SK-N-SH treated with all-trans-retinoic acid at 6 μM for 48 hours (cell line): Measurements from ENCODE around the gene KAT7.

ENCODE experiments used
- ATAC-seq: fragments of 200-7000 bp; cut with Tn5 transposase; 3 replicates; pipeline ENCODE4 v1.9.1; 2020; ENCODE audit warnings: mild to moderate bottlenecking, moderate library complexity
- ARNTL ChIP-seq: fragments of 450-650 bp; formaldehyde crosslinking; IDR thresholded peaks from 2 replicates; pipeline ENCODE4 v1.5.0; 2020; ENCODE audit warnings: low read depth, mild to moderate bottlenecking, moderate library complexity, borderline replicate concordance
- BACH2 ChIP-seq: fragments of 250-450 bp; sonication (Bioruptor Pico); IDR thresholded peaks from 2 replicates; pipeline ENCODE4 v1.9.0; 2021; ENCODE audit warnings: mild to moderate bottlenecking, borderline replicate concordance
- CSDC2 ChIP-seq: fragments of 250-450 bp; sonication (Bioruptor Pico); IDR thresholded peaks from 2 replicates; pipeline ENCODE4 v1.5.0; 2020; ENCODE audit warnings: mild to moderate bottlenecking, moderate library complexity
- ESRRG ChIP-seq: fragments of 250-450 bp; sonication (Bioruptor Pico); IDR thresholded peaks from 2 replicates; pipeline ENCODE4 v1.6.1; 2021; ENCODE audit warnings: mild to moderate bottlenecking
- GLIS3 ChIP-seq: fragments of 250-450 bp; sonication (Bioruptor Pico); IDR thresholded peaks from 2 replicates; pipeline ENCODE4 v1.5.0; 2020; ENCODE audit warnings: mild to moderate bottlenecking, moderate library complexity
- ISL1 ChIP-seq: fragments of 250-450 bp; sonication (Bioruptor Pico); IDR thresholded peaks from 2 replicates; pipeline ENCODE4 v2.1.2; 2022; ENCODE audit warnings: mild to moderate bottlenecking, moderate library complexity
- OSR1 ChIP-seq: fragments of 250-450 bp; sonication (Bioruptor Pico); IDR thresholded peaks from 2 replicates; pipeline ENCODE4 v1.8.0; 2022; ENCODE audit warnings: moderate library complexity, mild to moderate bottlenecking, inconsistent platforms
- PPARA ChIP-seq: fragments of 250-450 bp; sonication (Bioruptor Pico); IDR thresholded peaks from 2 replicates; pipeline ENCODE4 v1.5.0; 2020; ENCODE audit warnings: mild to moderate bottlenecking, borderline replicate concordance
- RARB ChIP-seq: fragments of 250-450 bp; sonication (Bioruptor Pico); IDR thresholded peaks from 2 replicates; pipeline ENCODE4 v1.8.0; 2021; ENCODE audit warnings: mild to moderate bottlenecking, moderate library complexity
- SNAI2 ChIP-seq: fragments of 250-450 bp; sonication (Bioruptor Pico); IDR thresholded peaks from 2 replicates; pipeline ENCODE4 v1.5.0; 2020; ENCODE audit warnings: mild to moderate bottlenecking, moderate library complexity
- TOX ChIP-seq: fragments of 250-450 bp; sonication (Bioruptor Pico); IDR thresholded peaks from 2 replicates; pipeline ENCODE4 v1.8.0; 2021; ENCODE audit warnings: mild to moderate bottlenecking, moderate library complexity, borderline replicate concordance
- ZC3H10 ChIP-seq: fragments of 250-450 bp; sonication (Bioruptor Pico); IDR thresholded peaks from 2 replicates; pipeline ENCODE4 v1.5.1; 2021; ENCODE audit warnings: mild to moderate bottlenecking, moderate library complexity
- ZFP3 ChIP-seq: fragments of 250-450 bp; sonication (Bioruptor Pico); IDR thresholded peaks from 2 replicates; pipeline ENCODE4 v1.5.0; 2020; ENCODE audit warnings: mild to moderate bottlenecking, moderate library complexity
- ZNF565 ChIP-seq: fragments of 450-650 bp; formaldehyde crosslinking; conservative IDR thresholded peaks from 2 replicates; pipeline ENCODE4 v1.5.0; 2020; ENCODE audit warnings: low read depth, mild to moderate bottlenecking, moderate library complexity
- ZNF70 ChIP-seq: fragments of 450-650 bp; formaldehyde crosslinking; IDR thresholded peaks from 2 replicates; pipeline ENCODE4 v1.5.0; 2020; ENCODE audit warnings: mild to moderate bottlenecking, moderate library complexity
- ZNF8 ChIP-seq: fragments of 450-650 bp; formaldehyde crosslinking; IDR thresholded peaks from 2 replicates; pipeline ENCODE4 v1.5.0; 2020; ENCODE audit warnings: mild to moderate bottlenecking, moderate library complexity
- TF ChIP-seq, protein P1 (sequence below): fragments of 250-450 bp; sonication (Bioruptor Pico); IDR thresholded peaks from 2 replicates; pipeline ENCODE4 v1.8.0; 2021; ENCODE audit warnings: low read depth, mild to moderate bottlenecking, moderate library complexity, borderline replicate concordance
- TF ChIP-seq, protein P2 (sequence below): fragments of 250-450 bp; sonication (Bioruptor Pico); IDR thresholded peaks from 2 replicates; pipeline ENCODE4 v1.5.1; 2021; ENCODE audit warnings: mild to moderate bottlenecking, moderate library complexity
- TF ChIP-seq, protein P3 (sequence below): fragments of 250-450 bp; sonication (Bioruptor Pico); IDR thresholded peaks from 2 replicates; pipeline ENCODE4 v1.8.0; 2020; ENCODE audit warnings: mild to moderate bottlenecking, moderate library complexity, borderline replicate concordance
- TF ChIP-seq, protein P4 (sequence below): fragments of 250-450 bp; sonication (Bioruptor Pico); IDR thresholded peaks from 2 replicates; pipeline ENCODE4 v1.5.0; 2020; ENCODE audit warnings: mild to moderate bottlenecking, moderate library complexity

The KAT7 gene

DNA sequence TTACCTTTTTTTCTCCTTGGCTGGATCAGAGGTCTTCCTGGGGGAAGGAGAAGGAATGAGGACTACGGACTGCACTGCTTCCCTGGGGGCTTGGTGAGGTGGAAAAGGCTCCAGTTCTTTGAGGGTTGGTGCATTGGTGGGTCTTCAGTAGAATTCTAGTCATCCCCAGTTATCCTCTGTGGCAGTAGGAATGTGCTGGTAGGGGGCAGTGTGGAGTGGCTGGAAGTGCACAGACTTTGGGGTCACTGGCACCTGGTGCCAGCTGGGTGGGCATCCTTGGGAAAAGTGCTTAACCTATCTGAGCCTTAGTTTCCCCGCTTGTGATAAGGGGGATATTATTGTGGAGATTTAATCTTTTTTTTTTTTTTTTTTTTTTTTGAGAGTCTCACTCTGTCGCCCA lies 53.1 kb downstream of the KAT7 start (continued):
- TF ChIP-seq ARNTL (CRISPR knock-in tag) (no peak), ZNF8 (CRISPR knock-in tag) (no peak), TOX (CRISPR knock-in tag) (no peak), PPARA (CRISPR knock-in tag) (no peak), CSDC2 (CRISPR knock-in tag) (no peak)
- TF ChIP-seq, all 23 proteins: peak for 0

DNA sequence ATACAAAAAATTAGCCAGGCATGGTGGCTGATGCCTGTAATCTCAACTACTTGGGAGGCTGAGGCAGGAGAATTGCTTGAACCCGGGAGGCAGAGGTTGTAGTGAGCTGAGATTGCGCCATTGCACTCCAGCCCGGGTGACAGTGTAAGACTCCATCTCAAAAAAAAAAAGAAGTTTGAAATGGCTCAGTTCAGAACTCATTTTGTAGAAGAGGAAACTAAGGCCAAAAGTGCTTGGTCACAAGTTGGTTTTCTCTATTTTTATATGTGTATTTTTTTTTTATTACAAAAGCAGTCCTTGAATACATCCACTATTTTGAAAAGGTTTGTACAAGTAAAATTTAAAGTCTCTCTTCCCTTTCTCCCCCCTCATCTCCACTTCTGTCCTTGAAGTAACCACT lies 53.9 kb downstream of the KAT7 start:
- TF ChIP-seq ISL1 (no peak), ZNF70 (CRISPR knock-in tag) (no peak), ESRRG (CRISPR knock-in tag) (no peak), OSR1 (CRISPR knock-in tag) (no peak), GLIS3 (CRISPR knock-in tag) (no peak), RARB (CRISPR knock-in tag) (no peak), BACH2 (CRISPR knock-in tag) (no peak), TOX (CRISPR knock-in tag) (no peak), SNAI2 (CRISPR knock-in tag) (no peak), ZC3H10 (CRISPR knock-in tag) (no peak), ARNTL (CRISPR knock-in tag) (no peak)
- TF ChIP-seq, protein P1, sequence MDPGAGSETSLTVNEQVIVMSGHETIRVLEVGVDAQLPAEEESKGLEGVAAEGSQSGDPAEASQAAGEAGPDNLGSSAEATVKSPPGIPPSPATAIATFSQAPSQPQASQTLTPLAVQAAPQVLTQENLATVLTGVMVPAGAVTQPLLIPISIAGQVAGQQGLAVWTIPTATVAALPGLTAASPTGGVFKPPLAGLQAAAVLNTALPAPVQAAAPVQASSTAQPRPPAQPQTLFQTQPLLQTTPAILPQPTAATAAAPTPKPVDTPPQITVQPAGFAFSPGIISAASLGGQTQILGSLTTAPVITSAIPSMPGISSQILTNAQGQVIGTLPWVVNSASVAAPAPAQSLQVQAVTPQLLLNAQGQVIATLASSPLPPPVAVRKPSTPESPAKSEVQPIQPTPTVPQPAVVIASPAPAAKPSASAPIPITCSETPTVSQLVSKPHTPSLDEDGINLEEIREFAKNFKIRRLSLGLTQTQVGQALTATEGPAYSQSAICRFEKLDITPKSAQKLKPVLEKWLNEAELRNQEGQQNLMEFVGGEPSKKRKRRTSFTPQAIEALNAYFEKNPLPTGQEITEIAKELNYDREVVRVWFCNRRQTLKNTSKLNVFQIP, result no peak
- TF ChIP-seq, protein P2, sequence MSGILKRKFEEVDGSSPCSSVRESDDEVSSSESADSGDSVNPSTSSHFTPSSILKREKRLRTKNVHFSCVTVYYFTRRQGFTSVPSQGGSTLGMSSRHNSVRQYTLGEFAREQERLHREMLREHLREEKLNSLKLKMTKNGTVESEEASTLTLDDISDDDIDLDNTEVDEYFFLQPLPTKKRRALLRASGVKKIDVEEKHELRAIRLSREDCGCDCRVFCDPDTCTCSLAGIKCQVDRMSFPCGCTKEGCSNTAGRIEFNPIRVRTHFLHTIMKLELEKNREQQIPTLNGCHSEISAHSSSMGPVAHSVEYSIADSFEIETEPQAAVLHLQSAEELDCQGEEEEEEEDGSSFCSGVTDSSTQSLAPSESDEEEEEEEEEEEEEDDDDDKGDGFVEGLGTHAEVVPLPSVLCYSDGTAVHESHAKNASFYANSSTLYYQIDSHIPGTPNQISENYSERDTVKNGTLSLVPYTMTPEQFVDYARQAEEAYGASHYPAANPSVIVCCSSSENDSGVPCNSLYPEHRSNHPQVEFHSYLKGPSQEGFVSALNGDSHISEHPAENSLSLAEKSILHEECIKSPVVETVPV (CRISPR knock-in tag), result no peak
- TF ChIP-seq, protein P3, sequence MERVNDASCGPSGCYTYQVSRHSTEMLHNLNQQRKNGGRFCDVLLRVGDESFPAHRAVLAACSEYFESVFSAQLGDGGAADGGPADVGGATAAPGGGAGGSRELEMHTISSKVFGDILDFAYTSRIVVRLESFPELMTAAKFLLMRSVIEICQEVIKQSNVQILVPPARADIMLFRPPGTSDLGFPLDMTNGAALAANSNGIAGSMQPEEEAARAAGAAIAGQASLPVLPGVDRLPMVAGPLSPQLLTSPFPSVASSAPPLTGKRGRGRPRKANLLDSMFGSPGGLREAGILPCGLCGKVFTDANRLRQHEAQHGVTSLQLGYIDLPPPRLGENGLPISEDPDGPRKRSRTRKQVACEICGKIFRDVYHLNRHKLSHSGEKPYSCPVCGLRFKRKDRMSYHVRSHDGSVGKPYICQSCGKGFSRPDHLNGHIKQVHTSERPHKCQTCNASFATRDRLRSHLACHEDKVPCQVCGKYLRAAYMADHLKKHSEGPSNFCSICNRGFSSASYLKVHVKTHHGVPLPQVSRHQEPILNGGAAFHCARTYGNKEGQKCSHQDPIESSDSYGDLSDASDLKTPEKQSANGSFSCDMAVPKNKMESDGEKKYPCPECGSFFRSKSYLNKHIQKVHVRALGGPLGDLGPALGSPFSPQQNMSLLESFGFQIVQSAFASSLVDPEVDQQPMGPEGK (CRISPR knock-in tag), result no peak
- TF ChIP-seq, protein P4, sequence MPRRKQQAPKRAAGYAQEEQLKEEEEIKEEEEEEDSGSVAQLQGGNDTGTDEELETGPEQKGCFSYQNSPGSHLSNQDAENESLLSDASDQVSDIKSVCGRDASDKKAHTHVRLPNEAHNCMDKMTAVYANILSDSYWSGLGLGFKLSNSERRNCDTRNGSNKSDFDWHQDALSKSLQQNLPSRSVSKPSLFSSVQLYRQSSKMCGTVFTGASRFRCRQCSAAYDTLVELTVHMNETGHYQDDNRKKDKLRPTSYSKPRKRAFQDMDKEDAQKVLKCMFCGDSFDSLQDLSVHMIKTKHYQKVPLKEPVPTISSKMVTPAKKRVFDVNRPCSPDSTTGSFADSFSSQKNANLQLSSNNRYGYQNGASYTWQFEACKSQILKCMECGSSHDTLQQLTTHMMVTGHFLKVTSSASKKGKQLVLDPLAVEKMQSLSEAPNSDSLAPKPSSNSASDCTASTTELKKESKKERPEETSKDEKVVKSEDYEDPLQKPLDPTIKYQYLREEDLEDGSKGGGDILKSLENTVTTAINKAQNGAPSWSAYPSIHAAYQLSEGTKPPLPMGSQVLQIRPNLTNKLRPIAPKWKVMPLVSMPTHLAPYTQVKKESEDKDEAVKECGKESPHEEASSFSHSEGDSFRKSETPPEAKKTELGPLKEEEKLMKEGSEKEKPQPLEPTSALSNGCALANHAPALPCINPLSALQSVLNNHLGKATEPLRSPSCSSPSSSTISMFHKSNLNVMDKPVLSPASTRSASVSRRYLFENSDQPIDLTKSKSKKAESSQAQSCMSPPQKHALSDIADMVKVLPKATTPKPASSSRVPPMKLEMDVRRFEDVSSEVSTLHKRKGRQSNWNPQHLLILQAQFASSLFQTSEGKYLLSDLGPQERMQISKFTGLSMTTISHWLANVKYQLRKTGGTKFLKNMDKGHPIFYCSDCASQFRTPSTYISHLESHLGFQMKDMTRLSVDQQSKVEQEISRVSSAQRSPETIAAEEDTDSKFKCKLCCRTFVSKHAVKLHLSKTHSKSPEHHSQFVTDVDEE (CRISPR knock-in tag), result no peak
- ATAC-seq, result no peak

DNA sequence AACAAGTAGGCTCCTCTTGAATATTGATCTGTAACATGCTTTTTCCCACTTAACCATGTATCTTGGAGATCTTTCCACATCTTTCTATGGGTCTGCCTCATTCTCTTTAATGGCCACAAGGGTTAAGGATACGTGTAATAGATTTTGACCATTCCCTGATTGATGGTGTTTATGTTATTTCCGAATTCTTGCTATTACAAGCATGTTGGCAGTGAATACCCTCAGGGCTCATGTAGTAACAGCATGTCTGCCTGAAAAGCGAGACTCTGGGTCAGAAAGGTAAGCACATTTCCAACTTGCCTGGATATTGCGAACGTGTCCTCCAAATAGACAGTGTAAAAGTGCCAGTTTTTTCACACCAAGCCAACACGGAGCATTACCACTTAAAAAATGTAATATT lies 54.4 kb downstream of the KAT7 start:
- no peak for ATAC-seq
- no peak for TF ChIP-seq PPARA (CRISPR knock-in tag)
- TF ChIP-seq ARNTL (CRISPR knock-in tag), result no peak
- no peak for TF ChIP-seq ZC3H10 (CRISPR knock-in tag)
- no peak for TF ChIP-seq ZFP3 (CRISPR knock-in tag)
- no peak for TF ChIP-seq SNAI2 (CRISPR knock-in tag)
- TF ChIP-seq, protein P3 (CRISPR knock-in tag), result no peak
- TF ChIP-seq, protein P4 (CRISPR knock-in tag), result no peak
- no peak for TF ChIP-seq BACH2 (CRISPR knock-in tag)
- no peak for TF ChIP-seq GLIS3 (CRISPR knock-in tag)
- TF ChIP-seq ZNF70 (CRISPR knock-in tag), result no peak
- TF ChIP-seq, protein P1, result no peak
- no peak for TF ChIP-seq CSDC2 (CRISPR knock-in tag)
- TF ChIP-seq OSR1 (CRISPR knock-in tag), result no peak
- no peak for TF ChIP-seq ZNF565
- TF ChIP-seq, protein P2 (CRISPR knock-in tag), result no peak
